MG63 (cell line): ENCODE data around the gene CASP8. TPM values are rescaled to one million over a fixed set of nuclear protein-coding genes. Genes with fewer than 3 reads are reported as not detected.
"Not testable (repeated sequence)": the region's sequence is repeated elsewhere in the genome, so short reads cannot be mapped to it uniquely, and the experiment has no call there.

Source experiments
- DNase-seq: peaks from one replicate; pipeline ENCODE4 v3.0.0-alpha.2; 2020
- H3K27me3 ChIP-seq: fragments of 250-450 bp; sonication (Bioruptor Pico); 2 replicates; pipeline ENCODE4 v1.5.1; 2020; ENCODE audit warnings: mild to moderate bottlenecking, moderate library complexity
- H3K36me3 ChIP-seq: fragments of 250-450 bp; sonication (Bioruptor Pico); 2 replicates; pipeline ENCODE4 v1.5.1; 2020; ENCODE audit warnings: mild to moderate bottlenecking, moderate library complexity
- H3K4me3 ChIP-seq: fragments of 250-450 bp; sonication (Bioruptor Pico); 2 replicates; pipeline ENCODE4 v1.5.1; 2020; ENCODE audit warnings: mild to moderate bottlenecking, moderate library complexity
- H3K9me3 ChIP-seq: fragments of 250-450 bp; sonication (Bioruptor Pico); 2 replicates; pipeline ENCODE4 v1.5.1; 2020; ENCODE audit warnings: mild to moderate bottlenecking, moderate library complexity
- total RNA-seq: library from RNA; depleted of rRNA; stranded (reverse); fragments of >200 nt; shearing (Covaris generic); gene quantifications from 2 replicates; pipeline ENCODE4 v1.2.3, GENCODE V29; 2014; ENCODE audit warnings: low replicate concordance

The CASP8 gene
- total RNA-seq, 1 experiment from 2014 or later = 16.3 TPM

DNA sequence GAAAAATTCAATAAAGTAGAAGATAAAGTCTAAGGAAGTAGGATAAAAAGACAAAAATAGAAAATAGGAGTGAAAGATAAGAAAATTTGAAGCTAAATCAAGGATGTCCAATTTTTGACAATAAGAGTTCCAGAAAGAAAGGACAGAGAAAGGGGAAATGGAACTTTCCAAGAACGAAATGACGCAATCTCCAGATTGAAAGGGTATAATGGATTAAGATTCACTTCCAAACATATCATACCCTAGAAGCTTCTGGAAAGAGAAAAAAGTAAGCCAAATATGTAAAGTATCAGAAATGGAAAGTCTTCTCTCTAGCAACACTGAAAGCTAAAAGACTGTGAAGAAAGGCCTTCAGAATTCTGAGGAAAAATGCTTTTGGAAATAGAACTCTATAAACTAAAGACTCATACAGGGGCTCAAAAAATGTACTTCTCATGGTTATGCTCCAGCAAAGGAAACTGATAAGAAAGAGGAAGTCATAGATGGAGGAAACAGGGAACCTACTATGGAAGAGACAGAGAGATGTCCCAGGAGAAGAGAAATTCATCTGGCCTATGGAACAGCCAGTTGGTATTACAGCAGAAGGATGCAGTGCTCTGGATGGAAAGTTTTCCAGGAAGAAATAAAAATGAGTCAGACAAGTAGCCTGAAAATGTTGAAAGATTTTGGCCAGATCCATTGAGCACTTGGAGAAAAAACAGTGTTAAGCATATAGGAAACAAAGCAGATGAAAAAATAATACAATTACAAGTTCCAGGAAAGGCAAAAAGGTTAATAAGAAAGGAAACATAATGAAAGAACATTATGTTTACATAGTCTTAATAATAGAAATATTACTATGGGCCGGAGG, 20.1 kb downstream of the CASP8 start:
- DNase-seq = no peak
- H3K36me3 ChIP-seq = peaks cover 15% of the 10 kb centered on the region
- no peaks in the 10 kb centered on the region for H3K9me3 ChIP-seq
- H3K27me3 ChIP-seq = no peaks in the 10 kb centered on the region
- no peak overlapping the region for H3K4me3 ChIP-seq

DNA sequence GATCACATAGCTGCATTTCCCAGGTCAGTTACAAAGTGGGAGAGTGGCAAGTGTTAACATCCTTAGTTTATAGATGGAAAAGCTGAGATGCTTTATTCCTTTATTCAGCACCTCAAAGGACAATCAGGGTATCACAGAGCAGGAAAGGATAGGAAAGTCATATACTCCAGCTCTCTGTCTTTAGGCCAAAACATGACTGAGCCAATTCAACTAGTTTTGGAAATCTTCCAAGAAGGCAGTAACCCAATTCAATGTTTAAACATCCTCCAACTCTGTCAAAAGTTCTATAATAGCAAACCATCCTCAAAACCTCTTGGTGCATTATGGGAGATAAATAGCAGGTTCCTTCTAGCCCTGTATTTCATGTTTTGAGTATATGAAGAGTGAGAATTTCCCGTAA, 25.2 kb downstream of the CASP8 start:
- DNase-seq = no peak
- no peaks in the 10 kb centered on the region for H3K27me3 ChIP-seq
- H3K9me3 ChIP-seq = no peaks in the 10 kb centered on the region
- H3K4me3 ChIP-seq = no peak overlapping the region
- peaks cover 20% of the 10 kb centered on the region for H3K36me3 ChIP-seq

DNA sequence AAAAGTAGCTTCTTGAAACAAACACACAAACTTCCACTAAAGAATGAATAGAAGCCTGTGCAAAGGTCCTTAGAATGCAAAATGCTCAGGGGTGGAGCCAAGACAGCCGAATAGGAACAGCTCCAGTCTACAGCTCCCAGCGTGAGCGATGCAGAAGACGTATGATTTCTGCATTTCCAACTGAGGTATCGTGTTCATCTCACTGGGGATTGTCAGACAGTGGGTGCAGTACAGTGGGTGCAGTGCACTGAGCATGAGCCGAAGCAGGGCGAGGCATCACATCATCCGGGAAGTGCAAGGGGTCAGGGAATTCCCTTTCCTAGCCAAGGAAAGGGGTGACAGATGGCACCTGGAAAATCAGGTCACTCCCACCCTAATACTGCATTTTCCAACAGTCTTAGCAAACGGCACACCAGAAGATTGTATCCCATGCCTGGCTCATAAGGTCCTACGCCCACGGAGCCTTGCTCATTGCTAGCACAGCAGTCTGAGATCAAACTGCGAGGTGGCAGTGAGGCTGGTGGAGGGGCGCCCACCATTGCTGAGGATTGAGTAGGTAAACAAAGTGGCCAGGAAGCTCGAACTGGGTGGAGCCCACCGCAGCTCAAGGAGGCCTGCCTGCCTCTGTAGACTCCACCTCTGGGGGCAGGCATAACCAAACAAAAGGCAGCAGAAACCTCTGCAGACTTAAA, 30.3 kb downstream of the CASP8 start:
- H3K9me3 ChIP-seq, H3K27me3 ChIP-seq, DNase-seq, H3K4me3 ChIP-seq: not testable (repeated sequence)
- peaks cover 12% of the 10 kb centered on the region for H3K36me3 ChIP-seq

DNA sequence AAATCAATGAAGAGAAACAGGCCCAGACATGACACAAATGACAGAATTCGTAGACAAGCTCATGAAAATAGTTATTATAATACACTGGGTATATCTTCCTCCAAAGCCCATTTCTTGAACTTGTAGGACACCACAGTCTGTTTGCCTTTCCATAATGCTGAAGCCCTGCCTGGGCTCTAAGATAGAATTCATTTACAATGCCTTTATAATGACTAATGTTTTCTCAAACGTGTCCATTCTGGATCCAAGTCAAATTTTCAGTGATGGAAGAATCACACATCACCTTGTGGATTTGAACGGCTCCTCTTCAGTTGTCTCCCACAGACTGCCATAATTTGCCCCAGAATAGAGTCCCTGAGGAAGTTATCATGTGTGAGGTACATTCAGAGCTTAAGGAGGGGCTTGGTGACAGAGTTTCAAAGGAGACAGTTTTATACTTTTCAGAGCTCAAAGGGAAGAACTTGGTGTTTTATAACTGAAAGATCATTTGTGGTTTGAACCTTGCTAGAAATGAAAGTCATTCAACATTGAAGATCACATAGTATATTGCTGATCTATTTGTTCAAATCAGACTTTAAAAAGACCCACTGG, 38.2 kb downstream of the CASP8 start:
- DNase-seq = no peak
- Histone ChIP-seq H3K4me3 (no peak overlapping the region), H3K27me3 (no peaks in the 10 kb centered on the region), H3K36me3 (no peaks in the 10 kb centered on the region), H3K9me3 (no peaks in the 10 kb centered on the region)

DNA sequence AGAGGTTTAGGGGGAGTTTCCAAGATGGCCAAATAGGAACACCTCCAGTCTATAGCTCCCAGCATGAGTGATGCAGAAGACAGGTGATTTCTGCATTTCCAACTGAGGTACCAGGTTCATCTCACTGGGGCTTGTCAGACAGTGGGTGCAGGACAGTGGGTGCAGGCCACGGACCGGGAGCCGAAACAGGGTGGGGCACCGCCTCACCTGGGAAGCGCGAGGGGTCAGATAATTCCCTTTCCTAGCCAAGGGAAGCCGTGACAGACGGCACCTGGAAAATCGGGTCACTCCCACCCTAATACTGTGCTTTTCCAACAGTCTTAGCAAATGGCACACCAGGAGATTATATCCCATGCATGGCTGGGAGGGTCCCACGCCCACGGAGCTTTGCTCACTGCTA, 39.6 kb downstream of the CASP8 start:
- not testable (repeated sequence) for H3K4me3 ChIP-seq, H3K27me3 ChIP-seq, DNase-seq, H3K36me3 ChIP-seq, H3K9me3 ChIP-seq

DNA sequence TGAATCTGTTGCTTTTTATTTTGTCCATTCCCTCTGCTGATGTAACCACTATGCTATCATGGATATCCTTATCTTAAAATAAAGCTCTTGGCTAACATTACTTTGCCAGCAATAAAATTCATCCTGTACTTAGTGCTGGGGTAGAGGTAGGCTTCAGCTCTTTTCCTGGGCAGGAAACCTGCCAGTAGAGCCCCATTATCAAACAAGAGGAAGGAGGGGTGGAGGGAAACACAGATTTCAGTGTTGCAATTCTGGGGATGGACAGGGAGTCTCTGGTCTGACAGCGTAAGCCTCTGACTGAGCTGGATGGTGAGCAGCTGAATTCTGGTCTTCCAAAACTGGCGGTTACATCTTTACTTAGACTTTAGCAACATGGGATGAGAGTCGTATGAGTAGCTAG, 47.5 kb downstream of the CASP8 start:
- no peaks in the 10 kb centered on the region for H3K9me3 ChIP-seq
- no peaks in the 10 kb centered on the region for H3K27me3 ChIP-seq
- DNase-seq = no peak
- H3K36me3 ChIP-seq = no peaks in the 10 kb centered on the region
- H3K4me3 ChIP-seq = no peak overlapping the region

DNA sequence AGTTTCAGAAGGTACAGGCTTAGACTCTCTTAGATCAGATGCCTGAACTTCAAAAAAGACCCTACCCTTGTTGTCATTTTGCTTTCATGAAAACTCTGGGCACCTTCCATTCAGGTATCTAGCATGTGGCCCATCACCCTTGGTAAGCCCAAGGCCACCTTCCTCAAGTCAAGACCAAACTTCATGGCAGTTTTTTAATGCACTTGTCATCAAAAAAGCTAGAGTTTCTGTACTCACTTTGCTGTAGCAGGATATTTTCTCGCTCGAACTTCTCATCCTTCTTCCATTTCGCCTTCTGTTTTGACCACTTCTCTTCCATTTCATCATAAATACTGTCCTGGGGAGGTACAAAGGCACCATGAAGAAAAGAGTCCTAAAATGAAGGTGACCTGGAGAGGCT, 48.6 kb downstream of the CASP8 start:
- H3K36me3 ChIP-seq = no peaks in the 10 kb centered on the region
- no peaks in the 10 kb centered on the region for H3K27me3 ChIP-seq
- H3K9me3 ChIP-seq = no peaks in the 10 kb centered on the region
- no peak overlapping the region for H3K4me3 ChIP-seq
- DNase-seq = no peak

DNA sequence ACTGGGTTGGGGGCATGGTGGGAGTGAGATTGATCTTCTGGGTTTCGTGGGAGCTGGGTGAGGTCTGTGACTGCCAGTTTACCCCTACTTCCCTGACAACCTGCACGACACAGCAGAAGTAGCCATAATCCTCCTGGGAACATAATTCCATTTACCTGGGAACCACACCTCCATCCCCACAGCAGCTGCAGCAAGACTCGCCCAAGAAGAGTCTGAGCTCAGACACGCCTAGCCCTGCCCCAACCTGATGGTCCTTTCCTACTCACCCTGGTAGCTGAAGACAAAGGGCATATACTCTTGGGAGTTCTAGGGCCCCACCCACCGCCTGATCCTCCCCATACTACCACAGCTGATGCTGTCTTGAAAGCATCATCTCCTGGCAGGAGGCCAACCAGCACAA, 53.0 kb downstream of the CASP8 start:
- H3K9me3 ChIP-seq = no peaks in the 10 kb centered on the region
- H3K36me3 ChIP-seq = no peaks in the 10 kb centered on the region
- no peak for DNase-seq
- H3K4me3 ChIP-seq = no peak overlapping the region
- no peaks in the 10 kb centered on the region for H3K27me3 ChIP-seq

DNA sequence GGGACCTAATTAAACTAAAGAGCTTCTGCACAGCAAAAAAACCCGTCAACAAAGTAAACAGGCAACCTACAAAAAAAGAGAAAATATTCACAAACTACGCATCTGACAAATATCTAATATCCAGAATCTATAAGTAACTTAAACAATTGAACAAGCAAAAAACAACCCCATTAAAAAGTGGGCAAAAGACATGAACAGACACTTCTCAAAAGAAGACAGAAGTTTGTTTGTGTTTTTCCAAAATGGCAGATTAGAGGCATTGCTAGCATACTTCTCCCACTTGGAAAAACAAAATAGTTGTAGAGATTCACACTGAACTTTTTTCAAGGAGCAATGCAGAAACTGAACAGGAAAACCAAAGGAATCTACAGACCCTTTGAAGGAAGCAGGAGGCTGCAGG, 59.2 kb downstream of the CASP8 start:
- H3K4me3 ChIP-seq = no peak overlapping the region
- no peaks in the 10 kb centered on the region; the same call in 1 of the 2 replicates for H3K36me3 ChIP-seq
- peaks cover 11% of the 10 kb centered on the region for H3K9me3 ChIP-seq
- no peak for DNase-seq
- no peaks in the 10 kb centered on the region for H3K27me3 ChIP-seq

DNA sequence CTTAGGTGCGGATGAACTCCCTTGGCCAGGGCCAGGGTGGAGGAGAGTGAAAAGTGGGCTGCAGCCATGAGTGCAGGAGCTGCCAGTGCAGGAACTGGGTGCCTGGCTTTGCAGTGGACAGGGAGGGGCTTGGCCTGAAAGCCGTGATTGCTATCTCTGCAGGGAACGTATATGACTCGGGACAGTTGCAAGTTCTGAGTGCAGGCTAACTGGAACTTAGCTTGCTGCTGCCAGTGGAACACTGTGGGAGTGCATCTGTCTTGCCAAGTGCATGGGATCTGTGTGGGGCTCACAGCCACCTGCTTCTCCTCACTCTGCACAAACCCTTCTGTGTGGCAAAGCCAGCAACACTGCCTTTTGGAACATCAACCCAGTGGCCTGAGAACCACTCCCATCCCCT, 59.9 kb downstream of the CASP8 start:
- H3K4me3 ChIP-seq = no peak overlapping the region
- peaks cover 15% of the 10 kb centered on the region for H3K9me3 ChIP-seq
- no peak for DNase-seq
- no peaks in the 10 kb centered on the region; the same call in 1 of the 2 replicates for H3K36me3 ChIP-seq
- no peaks in the 10 kb centered on the region for H3K27me3 ChIP-seq

DNA sequence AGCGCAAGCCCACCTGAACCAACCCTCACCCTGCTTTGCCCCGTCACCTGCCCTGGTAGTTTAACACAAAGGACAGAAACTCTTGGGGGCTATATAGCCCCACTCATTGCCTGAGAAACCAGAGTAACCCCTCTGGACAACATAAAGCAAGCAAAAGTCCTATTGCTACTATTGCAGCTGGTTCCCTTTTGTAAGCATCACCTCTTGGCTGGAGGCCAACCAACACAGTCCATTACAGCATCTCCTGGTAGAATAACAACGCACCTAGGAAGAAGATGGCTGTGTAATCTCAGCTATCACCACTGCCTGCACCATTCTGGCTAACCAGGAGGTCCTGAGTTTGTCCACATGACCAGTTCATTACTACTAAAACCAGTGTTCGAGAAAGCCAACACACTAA, 60.4 kb downstream of the CASP8 start:
- Histone ChIP-seq H3K4me3 (no peak overlapping the region), H3K36me3 (no peaks in the 10 kb centered on the region; the same call in 1 of the 2 replicates), H3K27me3 (no peaks in the 10 kb centered on the region), H3K9me3 (peaks cover 19% of the 10 kb centered on the region)
- DNase-seq = no peak

DNA sequence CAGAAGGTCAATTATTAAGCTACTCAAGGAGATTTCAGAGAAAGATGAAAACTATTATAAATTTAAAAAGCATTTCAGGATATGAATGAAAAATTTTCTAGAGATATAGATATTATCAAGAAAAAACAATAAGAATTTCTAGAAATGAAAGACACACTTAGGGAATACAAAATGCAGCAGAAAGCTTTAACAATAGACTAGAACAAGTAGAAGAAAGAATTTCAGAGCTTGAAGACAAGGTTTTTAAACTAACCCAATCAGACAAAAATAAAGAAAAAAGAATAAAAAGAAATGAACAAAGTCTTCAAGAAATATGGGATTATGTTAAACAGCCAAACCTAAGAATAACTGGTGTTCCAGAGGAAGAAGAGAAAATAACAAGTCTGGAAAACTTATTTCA, 62.4 kb downstream of the CASP8 start:
- no peak for DNase-seq
- Histone ChIP-seq H3K9me3 (peaks cover 21% of the 10 kb centered on the region), H3K27me3 (no peaks in the 10 kb centered on the region), H3K4me3 (no peak overlapping the region), H3K36me3 (peaks cover 2% of the 10 kb centered on the region; the same call in 1 of the 2 replicates)

DNA sequence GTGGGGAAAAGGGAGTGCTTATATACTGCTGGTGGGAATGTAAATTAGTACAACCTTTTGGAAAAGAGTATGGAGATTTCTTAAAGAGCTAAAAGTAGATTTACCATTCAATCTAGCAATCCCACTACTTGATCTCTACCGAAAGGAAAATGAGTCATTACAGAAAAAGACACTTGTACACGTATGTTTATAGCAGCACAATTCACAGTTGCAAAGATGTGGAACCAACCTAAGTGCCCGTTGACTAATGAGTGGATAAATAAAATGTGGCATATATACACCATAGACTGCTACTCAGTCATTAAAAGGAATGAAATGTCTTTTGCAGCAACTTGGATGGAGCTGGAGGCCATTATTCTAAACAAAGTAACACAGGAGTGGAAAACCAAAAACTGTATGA, 67.3 kb downstream of the CASP8 start:
- Histone ChIP-seq H3K9me3 (peaks cover 21% of the 10 kb centered on the region), H3K36me3 (peaks cover 2% of the 10 kb centered on the region; the same call in 1 of the 2 replicates), H3K4me3 (no peak overlapping the region), H3K27me3 (no peaks in the 10 kb centered on the region)
- DNase-seq = no peak

DNA sequence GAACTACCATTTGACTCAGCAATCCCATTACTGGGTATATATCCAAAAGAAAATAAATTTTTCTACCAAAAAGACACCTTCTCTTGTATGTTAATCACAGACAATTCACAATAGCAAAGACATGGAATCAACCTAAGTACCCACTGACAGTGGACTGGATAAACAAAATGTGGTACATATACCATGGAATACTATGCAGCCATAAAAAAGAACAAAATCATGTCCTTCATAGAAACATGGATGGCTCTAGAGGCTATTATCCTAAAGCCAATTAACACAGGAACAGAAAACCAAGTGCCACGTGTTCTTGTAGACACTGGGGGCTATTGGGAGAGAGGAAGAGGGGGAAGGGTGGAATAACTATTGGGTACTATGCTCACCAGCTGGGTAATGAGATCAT, 69.1 kb downstream of the CASP8 start:
- no peaks in the 10 kb centered on the region for H3K27me3 ChIP-seq
- no peak for DNase-seq
- no peak overlapping the region for H3K4me3 ChIP-seq
- peaks cover 2% of the 10 kb centered on the region; the same call in 1 of the 2 replicates for H3K36me3 ChIP-seq
- H3K9me3 ChIP-seq = peaks cover 11% of the 10 kb centered on the region
